NCI-H1436 (cell line): ENCODE data around the gene SNX11.

Experiments
- DNase-seq: peaks from one replicate; lab custom pipeline; 2025; lab: John Stamatoyannopoulos, UW

The SNX11 gene

GRCh38 chr17:48162306-48162934 lies 54.9 kb downstream of the SNX11 start:
- no peak for DNase-seq

- DNase-seq = peak; percentile 38
These were observed 55.5 kb downstream of the SNX11 start for GRCh38 chr17:48162946-48163506.

- no peak for DNase-seq
These were observed 56.2 kb downstream of the SNX11 start for GRCh38 chr17:48163809-48164208.

GRCh38 chr17:48169926-48170325 lies 62.4 kb downstream of the SNX11 start:
- no peak for DNase-seq
